Right forelimb (tissue), 1 donor: ENCODE results near the gene SRGAP2B.
"Not testable (repeated sequence)": the region's sequence is repeated elsewhere in the genome, so short reads cannot be mapped to it uniquely, and the experiment has no call there.

Experiments used
- DNase-seq: peaks from one replicate; pipeline ENCODE4 v3.0.0-alpha.2; 2018

The SRGAP2B gene

DNA sequence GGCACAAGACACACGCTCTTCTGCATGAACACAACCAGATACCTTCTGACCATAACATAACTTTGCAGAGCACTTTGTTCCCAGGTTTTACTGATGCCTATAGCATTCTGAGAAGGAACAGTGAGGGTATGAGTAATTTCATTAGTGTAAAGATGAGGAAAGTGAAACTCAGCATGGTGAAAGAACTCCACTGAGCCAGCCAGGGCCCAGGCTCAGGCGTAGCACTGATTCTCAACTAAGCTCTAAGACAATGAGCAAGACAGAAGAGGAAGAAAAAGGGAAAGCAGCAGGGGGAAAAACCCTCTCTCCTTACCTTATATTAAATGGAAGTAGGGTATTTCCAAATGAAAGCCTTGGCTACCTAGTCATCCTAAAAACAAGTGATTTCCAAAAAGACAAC lies 155.1 kb downstream of the SRGAP2B start:
- not testable (repeated sequence) for DNase-seq

DNA sequence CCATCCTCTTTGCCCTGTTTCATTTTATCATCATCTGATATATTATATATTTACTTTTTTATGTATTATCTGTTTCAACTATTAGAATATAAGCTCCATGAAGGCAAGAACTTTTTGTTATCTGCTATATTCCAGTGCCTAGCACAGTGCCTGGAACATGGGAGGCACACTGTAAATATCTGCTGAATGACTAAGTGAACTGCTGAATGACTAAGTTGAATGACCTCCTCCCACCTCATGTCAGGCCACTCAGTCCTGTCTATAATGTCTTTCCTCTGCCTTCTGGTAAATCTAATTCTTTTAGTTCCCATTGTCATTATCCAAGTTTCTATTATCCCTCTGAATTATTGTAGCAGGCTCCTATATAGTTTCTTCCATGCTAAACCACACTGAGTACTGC lies 156.5 kb downstream of the SRGAP2B start:
- not testable (repeated sequence) for DNase-seq

DNA sequence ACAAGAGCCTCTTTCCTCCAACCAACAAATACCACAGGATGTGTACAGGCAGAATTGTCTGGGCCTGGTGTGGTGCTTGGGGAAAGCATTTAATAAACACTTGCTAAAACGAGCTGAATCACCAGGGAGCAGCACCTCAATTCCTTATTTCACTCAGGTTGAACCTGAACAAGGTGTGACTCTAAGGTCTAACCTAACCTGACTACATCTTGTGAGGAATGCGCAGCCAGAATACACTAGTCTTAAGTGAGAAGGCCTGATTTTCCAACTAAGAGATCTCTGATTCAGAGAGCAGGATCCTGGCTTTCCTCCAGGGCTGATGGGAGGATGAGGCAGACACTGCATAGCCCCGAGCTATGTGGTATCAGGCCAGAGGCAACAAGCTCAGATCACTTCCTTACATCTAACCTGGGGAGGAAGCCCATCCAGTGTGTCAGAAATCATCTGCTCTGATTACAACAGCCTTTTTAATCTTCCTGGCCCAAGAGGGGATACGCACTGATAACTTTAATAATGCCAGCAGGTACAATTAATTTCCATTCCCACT lies 158.9 kb downstream of the SRGAP2B start:
- DNase-seq, result not testable (repeated sequence)

DNA sequence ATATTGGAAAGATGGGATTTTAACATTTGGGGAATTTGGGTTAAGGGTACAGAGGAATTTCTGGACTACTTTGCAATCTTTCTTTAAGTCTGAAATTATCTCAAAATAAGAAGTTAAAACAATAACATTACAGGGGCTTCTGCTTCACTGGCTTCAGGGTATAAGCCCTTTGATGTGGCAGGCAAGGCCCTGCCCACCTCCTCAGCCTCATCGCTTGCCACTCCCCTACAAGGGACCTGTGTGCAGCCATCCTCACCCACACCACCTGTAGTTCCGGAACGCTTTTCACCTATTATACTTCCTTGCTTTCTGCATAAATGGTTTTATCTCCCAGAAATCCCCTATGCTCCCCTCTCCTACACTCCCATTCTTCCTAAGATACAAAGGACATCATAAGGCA lies 159.8 kb downstream of the SRGAP2B start:
- DNase-seq, result not testable (repeated sequence)

DNA sequence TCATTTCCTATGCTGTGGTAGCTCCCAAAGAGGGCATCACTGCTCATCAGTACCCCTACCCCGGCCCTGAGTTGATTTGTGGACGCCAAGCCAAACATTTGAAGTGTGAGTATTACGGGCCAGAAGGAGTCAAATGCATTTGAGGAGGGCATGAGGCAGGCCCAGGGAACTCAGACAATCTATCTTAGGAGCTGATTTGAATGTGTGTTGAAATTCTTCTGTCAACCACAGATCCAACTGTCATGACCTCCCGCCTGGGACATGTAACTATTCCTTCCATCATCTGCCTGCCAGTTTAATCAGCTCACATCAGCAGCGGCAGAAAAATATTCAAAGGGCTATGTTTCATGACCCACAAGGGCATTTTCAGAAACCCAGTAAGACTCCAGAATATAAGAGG lies 162.1 kb downstream of the SRGAP2B start:
- not testable (repeated sequence) for DNase-seq

DNA sequence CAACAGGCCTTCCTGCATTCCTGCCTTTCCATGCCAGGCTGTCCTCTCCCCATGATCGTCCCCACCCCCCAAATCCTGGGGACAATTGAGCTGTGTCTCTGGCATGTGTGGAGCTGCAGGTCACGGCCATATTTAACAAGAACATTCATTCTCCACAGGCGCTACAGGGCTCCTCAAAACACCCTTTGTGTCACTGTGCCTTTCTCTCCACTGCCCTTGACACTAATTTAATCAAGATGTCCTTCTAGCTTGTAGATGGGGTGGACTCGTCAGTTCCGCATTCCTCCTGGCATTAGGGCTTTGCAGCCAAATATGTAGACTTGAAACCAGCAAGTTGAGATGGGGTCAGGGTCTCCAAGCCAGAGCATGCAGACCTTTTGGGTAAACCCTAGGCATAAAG lies 163.0 kb downstream of the SRGAP2B start:
- DNase-seq, result not testable (repeated sequence)

DNA sequence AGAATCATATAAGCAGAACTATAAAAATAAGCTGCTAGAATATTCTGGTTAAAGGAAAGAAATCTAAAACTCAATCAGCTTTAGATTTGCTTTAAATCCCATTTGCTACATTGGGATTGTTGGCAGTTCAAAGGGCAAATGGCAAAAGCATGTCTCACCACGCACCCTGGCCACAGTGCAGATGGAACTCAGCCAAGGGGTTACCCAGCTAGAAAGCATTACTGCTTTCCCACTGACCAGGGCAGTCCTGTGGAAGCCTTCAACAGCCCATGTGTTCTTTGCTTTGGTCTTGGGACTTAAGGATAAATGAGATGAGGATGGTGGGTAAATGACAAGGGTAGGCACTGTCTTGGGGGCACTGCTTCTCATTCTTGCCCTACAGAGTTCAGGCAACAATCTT lies 163.6 kb downstream of the SRGAP2B start:
- not testable (repeated sequence) for DNase-seq

DNA sequence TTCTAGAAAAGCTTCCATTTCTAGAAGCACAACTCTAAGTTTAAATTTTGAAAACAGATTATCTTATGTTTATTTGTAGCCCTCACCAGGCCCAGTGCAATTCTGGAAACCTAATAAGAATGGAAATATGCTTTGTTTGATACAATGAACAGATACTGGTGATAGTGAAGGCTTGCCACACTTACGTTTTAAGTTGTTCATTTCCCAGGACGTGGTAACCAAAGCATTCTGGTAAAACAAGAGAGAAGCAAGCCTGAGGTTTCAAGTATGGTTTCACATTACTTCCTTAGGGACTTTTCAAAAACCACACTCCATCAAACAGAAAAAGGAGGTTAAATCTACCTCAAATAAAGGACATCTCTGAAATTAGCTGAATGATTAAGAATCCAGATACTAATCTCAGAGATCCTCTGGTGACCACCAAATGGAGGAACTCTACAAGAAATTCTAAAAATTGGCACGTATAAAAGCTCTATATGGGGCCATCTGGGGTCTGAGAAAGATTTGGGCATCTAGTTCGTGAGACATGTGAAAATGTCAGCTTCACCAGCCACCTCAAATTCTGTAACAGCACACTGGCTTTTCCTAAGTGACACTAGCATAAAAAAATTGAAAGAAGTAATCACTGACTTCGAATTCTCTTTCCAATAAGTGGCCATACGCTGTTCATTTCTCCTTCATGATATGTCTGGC lies 164.9 kb downstream of the SRGAP2B start:
- DNase-seq, result not testable (repeated sequence)

DNA sequence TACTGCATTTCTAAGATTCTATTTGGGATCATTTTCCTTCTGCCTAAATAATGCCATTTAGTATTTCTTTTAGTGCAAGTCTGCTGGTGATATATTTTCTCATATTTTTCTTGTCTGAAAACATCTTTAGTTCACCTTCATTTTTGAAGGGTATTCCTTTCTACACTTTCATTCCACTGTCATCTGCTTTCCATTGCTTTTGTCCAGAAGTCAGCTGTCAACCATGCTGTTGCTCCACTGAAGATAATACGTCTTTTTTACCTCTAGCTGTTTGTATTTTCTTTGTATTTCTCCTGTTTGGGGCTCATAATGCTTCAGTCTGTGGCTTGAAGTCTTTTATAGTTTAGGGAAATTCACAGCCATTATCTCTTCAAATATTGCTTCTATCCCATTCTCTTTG lies 167.8 kb downstream of the SRGAP2B start:
- not testable (repeated sequence) for DNase-seq

DNA sequence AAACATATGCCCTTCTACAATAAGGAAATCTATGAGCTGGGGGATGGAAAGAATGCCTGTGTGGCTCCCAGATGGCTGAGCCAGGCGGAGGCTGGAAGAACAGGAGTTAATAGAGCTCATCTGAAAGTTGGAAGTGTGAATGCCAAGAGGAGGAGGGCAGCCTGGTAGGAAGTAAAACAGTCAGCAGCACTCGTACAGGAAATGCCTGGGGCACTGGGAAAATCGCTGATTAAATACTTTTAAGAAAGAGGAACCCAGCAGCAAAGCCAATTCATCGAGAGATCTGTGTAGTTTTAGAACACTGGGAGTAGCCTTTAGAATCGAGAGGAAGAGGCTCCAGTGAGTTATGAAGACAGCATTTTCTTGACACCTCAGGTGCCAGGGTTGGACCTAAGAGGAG lies 171.5 kb downstream of the SRGAP2B start:
- not testable (repeated sequence) for DNase-seq

DNA sequence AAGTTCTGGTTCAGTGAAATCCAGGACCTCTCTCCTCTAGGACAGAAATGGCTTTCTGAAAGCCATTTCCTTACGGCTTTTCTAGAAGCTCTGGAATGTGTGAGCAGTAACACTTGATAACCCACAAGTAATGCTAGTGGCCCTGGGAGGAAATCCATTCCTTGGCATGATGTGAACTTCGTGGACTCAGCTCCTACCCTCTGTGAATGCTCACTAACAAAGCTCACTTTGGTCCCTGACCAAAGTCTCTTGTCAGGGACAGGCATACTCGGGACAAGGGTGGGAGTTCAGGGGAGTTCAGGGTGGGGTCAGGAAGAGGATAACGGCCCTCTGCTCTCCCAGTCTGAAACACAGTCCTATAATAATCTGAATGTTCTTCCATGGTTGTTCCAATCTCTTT lies 172.3 kb downstream of the SRGAP2B start:
- not testable (repeated sequence) for DNase-seq

DNA sequence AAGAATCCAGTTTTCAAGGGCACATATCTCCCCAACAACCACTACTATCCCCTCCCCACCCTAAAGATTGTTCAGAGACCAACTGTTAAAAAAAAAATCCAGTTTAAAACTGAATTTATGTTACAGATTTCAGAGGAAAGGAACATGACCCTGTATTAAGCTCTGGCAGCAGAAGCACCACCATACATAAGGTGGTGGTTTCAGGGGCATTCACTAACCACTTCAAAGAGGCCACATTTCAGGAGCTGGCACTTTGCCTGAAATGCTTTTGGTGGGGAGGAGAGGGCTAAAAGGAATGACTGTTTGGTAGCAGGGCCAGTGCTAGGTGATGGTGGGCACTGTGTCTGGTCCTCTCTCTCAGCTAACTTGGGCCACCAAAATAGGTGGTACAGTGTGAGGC lies 176.0 kb downstream of the SRGAP2B start:
- DNase-seq, result not testable (repeated sequence)

DNA sequence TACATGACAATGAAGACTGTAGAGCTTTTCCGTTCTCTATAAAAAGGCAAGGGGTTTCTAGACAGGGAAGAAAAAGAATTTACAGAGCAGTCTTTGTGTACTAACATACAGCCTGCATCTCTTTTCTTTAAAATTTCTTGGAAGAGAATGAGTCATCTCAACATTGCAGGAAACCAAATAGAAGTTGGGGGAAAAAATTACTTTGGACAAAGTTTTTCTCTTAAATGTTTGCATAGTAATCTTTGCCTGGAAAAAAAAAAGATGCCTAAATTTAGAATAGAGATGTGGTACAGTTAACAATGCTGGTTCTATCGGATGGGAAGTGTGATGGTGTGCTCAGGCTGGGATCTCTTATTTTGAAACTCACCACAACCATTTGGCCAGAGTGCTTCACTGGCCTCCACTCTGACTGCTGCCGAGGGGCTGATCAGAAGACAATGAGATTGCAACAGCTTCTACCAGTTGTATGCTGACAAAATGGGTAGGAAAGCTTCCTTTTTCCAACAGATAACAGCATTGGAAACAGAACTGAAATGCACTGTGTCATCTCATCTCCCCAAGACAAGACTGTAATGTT lies 177.0 kb downstream of the SRGAP2B start:
- not testable (repeated sequence) for DNase-seq

DNA sequence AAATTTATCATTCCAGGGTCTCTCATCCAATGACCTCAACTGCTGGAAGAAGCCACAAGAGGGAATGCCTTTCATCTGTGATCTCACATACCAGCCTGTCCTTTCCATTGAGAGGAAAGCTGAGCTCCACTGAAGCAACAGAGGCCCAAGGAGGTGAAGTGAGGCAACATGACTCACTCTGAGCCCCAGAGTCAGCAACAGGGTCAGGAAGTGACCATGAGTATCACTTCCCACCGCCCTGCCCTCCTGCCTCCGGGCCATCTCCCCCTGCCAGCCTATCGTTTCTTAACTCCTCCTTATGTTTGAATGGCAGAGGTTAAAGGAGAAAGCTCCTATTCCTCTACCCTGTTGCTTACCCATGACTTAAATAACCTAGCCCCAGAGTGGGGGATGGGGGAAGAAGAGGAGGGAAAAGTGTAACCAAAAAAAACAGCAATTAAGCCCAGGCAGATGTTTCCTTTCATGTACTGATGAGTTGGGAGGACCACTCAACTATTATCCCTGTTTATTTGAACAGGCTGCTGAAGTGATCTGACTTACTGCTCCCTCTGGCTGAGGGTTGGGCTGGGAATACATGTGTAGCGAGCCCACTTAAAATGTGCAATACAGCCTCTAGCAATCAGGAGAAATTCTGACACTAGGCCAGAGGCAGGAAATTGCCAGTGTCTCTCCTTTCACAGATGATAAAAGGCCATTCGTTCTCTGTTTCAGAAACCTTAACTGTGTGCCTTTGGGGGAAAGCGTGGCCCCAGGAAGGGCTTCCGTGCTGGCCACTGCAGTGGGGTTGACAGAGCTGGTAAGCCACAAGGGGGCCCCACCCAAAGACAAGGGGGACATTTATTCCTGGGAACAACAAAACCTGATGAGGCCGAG lies 177.7 kb downstream of the SRGAP2B start:
- DNase-seq, result not testable (repeated sequence)

DNA sequence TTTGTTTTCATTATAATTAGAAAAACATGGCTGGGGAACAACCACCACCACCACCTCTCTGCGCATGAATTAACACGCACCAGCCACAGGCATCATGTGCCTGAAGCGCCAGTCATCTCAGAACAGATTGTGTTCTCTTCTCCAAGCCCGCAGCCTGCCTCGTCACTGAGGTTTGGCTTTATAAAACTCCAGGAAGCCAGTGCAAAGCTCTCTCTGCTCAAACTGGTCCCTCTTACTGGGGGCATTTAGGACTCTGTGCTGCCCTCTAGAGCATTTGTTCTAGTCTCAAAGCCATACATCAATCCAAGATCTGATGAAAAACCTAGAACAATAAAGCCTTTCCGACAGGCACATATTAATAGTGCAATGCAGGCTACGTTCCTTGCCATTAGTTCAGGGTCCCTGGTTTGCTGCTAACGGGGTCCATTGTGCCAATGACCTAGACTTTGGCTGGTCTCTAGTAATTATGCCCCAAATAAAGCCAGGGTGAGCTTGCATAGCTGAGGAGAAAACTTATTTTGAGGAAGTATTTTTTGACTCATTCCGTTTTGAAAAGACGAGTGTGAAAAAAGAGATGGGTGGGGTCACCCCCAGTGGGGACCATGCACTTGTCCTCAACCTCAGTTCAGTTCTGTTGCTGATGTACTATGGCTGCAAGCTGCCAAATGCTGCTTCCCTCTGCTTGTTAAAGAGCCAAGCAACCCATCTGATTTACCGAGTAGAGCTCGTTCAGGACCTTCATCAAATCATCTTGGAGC lies 181.0 kb downstream of the SRGAP2B start:
- DNase-seq, result not testable (repeated sequence)

DNA sequence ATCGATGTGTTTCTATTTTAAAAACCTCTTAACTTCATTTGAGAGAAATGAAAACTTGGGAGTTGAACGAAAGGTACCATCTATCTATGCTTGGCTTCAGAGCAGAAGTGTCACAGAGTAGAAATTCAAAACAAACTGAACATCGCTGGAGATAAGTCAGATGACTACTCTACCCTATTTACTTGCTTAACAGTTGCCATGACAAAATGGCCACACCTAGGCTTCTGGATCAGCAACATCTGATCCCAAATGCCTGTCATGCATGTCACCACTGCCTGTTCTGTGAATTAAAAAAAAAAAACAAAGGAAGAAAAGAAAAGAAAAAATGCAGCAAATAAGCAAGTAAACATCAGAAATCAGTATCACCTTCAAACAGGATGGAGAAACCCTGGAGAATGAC lies 181.7 kb downstream of the SRGAP2B start:
- not testable (repeated sequence) for DNase-seq

DNA sequence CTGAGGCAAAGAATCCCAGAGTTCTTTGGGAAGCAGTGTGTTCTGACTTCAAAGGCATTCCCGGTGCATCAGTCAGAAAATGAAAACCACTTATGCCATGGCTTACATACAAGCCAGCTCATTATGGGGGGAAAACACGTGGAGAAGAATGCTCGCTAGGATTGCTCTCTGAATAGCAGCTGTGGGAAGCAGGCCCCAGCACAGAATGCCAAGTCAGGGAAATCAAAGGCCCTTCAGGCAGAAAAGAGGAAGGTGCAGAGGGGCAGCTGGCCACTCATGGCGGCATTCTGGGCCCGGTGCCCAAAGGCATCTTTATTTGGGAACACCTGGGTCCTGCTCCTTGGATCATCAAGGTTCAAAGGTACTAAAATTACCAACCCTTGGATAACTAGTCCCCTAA lies 184.4 kb downstream of the SRGAP2B start:
- not testable (repeated sequence) for DNase-seq

DNA sequence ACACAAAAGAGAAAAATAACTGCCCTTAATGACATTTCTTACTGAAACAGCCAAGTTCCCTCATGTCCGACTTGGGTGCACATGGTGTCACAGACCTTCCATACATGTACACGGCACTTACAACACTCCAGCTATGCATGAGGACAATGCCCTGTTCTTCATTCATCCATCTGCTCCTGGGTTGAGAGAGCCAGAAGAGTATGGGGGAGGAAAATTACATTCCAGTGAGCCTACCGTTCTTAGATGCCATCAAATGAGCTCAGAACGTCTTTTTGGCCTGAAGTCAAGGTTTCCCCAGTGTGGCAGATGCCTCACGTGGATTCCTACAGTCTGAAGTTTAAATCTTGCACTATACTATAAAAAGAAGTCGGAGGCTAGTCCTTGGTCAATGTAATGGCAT lies 194.3 kb downstream of the SRGAP2B start:
- not testable (repeated sequence) for DNase-seq

DNA sequence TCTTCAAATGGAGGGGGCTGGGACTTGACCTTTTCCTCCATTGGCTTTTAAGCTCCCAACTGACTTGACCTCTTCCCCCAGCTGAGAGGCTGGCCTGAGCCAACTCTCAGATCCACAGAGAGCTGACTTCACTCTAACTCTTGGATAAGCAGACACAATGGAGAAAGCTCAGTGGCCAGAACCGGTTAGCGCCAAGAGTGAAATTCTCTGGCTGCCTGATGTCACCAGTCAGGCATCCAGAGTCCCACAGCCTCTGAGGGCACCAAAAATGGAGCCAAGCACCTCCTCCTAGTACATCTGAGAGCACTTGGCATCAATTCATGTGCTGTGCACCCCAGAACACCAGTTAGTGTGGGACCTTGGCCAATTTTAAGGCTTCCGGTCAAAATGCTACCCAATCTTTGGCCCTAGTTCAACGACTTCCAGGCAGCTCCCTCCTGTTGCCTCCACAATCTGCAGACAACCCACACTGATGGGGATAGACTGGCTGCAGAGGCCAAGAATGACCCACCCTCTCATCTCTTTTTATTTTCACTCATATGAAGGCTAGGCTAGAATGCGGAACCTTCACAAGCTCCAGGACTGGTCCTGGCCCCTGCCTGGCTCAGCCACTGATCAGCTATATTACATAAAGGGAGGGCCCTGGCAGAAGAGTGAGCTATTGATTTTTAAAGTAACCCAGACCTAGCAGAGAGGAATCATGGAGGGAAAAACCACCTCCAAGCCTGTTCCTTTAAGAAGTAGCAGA lies 200.5 kb downstream of the SRGAP2B start:
- DNase-seq, result not testable (repeated sequence)

DNA sequence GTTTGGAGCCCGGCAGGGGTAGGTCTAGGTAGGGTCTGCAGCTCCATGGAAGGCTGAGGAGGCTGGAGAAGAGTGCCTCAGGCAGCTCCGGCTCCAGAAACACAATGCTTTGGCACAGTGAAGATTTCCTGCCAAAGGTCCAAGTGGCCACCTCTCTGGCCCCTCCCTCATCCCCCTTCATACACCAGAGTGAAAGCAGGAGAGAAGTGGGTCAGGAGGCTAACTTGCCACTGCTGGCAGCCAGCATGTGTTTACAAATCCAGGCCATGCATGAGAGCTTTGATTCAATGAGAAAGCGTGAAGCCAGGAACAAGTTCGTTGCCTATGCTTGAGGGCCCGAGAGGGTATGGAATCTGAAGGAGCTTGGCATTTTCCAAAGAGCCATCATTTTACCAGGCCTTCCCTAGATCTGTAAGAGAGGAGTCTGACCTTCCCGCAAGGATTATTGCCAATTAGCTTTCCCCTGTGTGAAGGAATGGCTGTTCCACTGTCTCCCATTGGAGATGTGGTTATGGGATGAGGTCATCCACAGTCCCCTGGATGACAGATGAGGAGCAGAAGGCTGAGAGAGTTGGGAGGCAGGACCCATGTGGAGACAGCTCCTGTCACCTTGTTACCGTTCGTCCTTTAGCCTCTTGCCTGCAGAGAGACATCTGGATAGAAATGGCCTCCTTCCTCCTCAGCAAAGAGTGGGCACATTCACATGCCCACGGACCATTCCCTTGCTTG lies 201.3 kb downstream of the SRGAP2B start:
- DNase-seq, result not testable (repeated sequence)

DNA sequence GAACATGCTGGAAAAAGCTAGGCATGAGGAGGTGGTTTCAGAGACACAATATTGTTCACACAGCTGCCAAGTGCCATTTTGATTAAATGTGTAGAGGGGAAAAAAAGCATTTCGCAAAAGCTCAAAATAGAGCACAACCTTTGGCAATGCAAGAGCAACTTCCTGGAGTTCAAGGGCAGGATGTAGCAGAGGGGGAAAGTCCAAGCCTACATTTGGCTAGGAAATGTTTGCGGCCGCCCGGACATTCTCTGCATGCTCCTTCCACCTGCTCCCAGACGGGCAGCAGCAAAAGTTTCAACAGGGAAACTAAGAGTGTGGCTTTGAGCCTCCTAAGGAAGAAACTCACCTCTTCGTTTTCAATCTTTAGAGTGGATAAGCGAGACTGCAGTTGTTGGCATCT lies 202.1 kb downstream of the SRGAP2B start:
- not testable (repeated sequence) for DNase-seq
